Large intestine (tissue), 3 donors: ENCODE measurements around the gene CNKSR2. TPM values are rescaled to one million over a fixed set of nuclear protein-coding genes. Genes with fewer than 3 reads are reported as not detected.
"Not testable (repeated sequence)": the region's sequence is repeated elsewhere in the genome, so short reads cannot be mapped to it uniquely, and the experiment has no call there.

Source experiments
- DNase-seq, 2 donors: peaks; one replicate each; pipeline versions ENCODE4 v3.0.0 to v3.0.0-alpha.2; 2013
- H3K27ac ChIP-seq: one replicate; pipeline ENCODE4 v1.5.1; 2013; ENCODE audit warnings: low read length
- H3K27me3 ChIP-seq: 2 replicates; pipeline ENCODE4 v1.6.1; 2013; ENCODE audit warnings: low read length; ENCODE audit not compliant: control insufficient read depth, insufficient read depth
- H3K36me3 ChIP-seq: 2 replicates; pipeline ENCODE4 v1.6.1; 2013; ENCODE audit warnings: low read length; ENCODE audit not compliant: control insufficient read depth, insufficient read depth
- H3K4me1 ChIP-seq: one replicate; pipeline ENCODE4 v1.6.1; 2013; ENCODE audit warnings: low read length; ENCODE audit not compliant: control insufficient read depth, insufficient read depth
- H3K4me3 ChIP-seq: one replicate; pipeline ENCODE4 v1.5.1; 2013; ENCODE audit warnings: low read length
- H3K9me3 ChIP-seq: one replicate; pipeline ENCODE4 v1.6.1; 2013; ENCODE audit warnings: mild to moderate bottlenecking, low read depth, low read length, moderate library complexity; ENCODE audit not compliant: control insufficient read depth
- WGBS: methylation state at CpG from one replicate; pipeline ENCODE4 v1.1.5; 2013; ENCODE audit warnings: low lambda C conversion rate; ENCODE audit not compliant: insufficient coverage; 5-methylcytosine and 5-hydroxymethylcytosine counted together
- polyA plus RNA-seq: library from polyadenylated mRNA; unstranded; fragments of 120-200 nt; gene quantifications from one replicate; pipeline ENCODE4 v1.2.1, GENCODE V29; 2013

Gene CNKSR2
- polyA plus RNA-seq, 1 donor, result 1.3 TPM

GRCh38 chrX:21493226-21493830, 119.1 kb downstream of the CNKSR2 start:
- Histone ChIP-seq H3K4me1 (no peaks in the 10 kb centered on the region), H3K27ac (no peak overlapping the region), H3K4me3 (no peak overlapping the region), H3K36me3 (no peaks in the 10 kb centered on the region), H3K9me3 (no peaks in the 10 kb centered on the region), H3K27me3 (no peaks in the 10 kb centered on the region)
- no CpG with 5 or more reads among the region's 1 CpG for WGBS
- no peak for DNase-seq

DNA sequence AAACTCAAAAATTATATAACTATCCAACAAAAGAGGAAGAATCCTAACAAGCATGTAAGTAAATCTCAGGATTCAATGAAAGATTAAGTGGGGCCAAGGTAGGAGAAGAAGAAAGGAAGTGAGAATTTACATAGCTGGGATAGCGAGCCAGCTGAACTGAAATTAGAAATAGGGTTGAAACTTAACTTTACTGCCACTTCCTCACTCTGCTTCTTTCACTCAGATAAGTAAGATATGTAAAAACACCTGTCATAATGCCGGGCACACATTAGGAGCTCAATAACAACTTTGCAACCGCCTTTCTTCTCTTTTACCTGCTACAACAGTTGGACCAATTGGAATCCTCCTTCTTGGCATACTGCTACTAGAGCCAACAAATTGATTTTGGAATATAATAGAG, 129.4 kb downstream of the CNKSR2 start:
- Histone ChIP-seq H3K36me3 (no peaks in the 10 kb centered on the region), H3K27me3 (no peaks in the 10 kb centered on the region), H3K9me3 (no peaks in the 10 kb centered on the region), H3K4me3 (no peak overlapping the region), H3K4me1 (no peaks in the 10 kb centered on the region), H3K27ac (no peak overlapping the region)
- no peak for DNase-seq
- WGBS, result no CpG with 5 or more reads among the region's 3 CpGs

DNA sequence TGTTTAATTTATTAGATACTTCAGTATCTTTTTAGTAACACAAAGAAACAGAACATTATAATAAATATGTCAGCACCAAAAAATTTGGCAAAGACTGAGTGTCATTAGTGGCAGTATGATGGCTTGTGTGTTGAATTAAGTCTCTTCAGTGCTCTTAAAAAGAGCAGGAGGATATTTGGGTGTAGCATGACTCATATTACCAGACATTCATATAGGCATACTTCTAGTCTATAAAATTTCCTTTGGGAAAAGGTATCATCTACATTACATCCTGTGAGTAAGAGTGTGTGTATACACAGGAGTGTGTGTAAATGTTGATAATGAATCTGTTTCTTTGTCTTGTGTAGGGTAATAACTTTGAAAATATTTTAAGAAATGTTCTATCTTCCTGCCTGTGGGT, 135.7 kb downstream of the CNKSR2 start:
- Histone ChIP-seq H3K4me1 (no peaks in the 10 kb centered on the region), H3K9me3 (no peaks in the 10 kb centered on the region)
- DNase-seq, result no peak

DNA sequence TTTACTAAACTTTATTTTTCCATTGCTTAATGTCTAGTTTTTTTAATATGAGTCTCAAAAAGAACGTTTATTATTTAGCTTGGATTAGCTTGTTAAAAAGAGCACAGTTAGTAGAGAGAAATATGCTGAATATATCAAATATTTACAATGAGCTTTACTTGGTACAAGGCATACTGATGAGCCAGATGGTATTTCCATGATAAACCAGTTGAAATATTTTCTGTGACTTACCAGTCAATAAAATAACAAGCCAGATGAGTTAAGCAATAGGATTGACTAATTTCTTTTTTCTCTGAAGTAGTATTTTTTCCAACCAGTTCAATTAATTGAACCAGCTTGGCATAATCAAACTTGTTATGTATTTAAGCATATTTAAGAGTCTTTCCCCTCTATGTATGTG, 149.8 kb downstream of the CNKSR2 start:
- Histone ChIP-seq H3K36me3 (no peaks in the 10 kb centered on the region), H3K9me3 (no peaks in the 10 kb centered on the region), H3K27ac (no peak overlapping the region), H3K27me3 (no peaks in the 10 kb centered on the region), H3K4me1 (no peaks in the 10 kb centered on the region), H3K4me3 (no peak overlapping the region)
- DNase-seq, result no peak
- no CpG with 5 or more reads among the region's 1 CpG for WGBS

More for the DNA sequence above, 135.7 kb downstream of the CNKSR2 start:
- Histone ChIP-seq H3K27ac (no peak overlapping the region), H3K36me3 (no peaks in the 10 kb centered on the region), H3K27me3 (no peaks in the 10 kb centered on the region), H3K4me3 (no peak overlapping the region)

DNA sequence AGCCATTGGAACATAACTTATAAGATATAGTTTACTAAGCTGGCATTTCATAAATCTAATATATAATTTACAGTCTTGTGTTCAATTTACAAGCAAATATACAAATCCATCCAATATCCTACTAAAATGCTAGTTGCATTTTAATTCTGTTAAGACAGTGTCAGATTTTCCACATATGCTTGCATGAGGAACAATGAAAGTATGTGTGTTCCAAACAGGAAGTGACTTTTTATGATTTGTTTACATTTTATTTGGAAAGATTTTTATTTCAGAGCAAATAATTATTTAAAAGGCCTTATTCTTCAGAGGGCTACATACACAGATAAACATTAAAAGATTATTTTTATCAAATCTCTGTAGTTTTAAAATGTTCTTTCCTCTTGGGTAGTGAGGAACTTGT, 153.9 kb downstream of the CNKSR2 start:
- no peak for DNase-seq
- Histone ChIP-seq H3K4me1 (no peaks in the 10 kb centered on the region), H3K27ac (no peak overlapping the region), H3K27me3 (no peaks in the 10 kb centered on the region), H3K9me3 (no peaks in the 10 kb centered on the region), H3K4me3 (no peak overlapping the region), H3K36me3 (no peaks in the 10 kb centered on the region)

DNA sequence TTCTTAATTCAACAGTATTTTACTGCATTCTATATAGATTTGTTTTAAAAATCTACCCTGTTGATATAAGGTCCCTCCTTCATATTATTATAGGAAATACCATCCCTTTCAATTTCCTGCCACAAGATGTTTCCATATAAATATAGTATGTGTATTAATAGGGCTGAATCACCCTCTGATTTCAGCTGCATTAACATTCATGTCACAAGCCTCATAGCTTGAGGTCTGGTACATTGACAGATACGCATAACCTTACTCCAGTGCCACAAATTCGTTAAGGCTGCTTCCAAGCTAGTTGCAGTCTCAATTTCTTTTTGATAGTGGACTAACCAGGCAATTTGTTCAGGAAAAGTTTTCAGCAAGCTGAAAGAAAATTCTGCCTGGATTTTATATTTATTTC, 155.6 kb downstream of the CNKSR2 start:
- WGBS, result no CpG with 5 or more reads among the region's 2 CpGs
- DNase-seq, result no peak

DNA sequence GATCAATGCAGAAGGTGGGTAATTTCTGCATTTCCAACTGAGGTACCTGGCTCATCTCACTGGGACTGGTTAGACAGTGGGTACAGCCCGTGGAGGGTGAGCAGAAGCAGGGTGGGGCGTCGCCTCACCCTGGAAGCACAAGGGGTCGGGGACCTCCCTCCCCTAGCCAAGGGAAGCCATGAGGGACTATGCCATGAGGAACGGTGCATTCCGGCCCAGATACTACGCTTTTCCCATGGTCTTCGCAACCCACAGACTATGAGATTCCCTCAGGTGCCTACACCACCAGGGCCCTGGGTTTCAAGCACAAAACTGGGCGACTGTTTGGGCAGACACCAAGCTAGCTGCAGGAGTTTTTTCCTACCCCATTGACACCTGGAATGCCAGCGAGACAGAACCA, 170.4 kb downstream of the CNKSR2 start:
- H3K4me3 ChIP-seq, DNase-seq, H3K27ac ChIP-seq, H3K4me1 ChIP-seq, H3K36me3 ChIP-seq, H3K9me3 ChIP-seq, H3K27me3 ChIP-seq: not testable (repeated sequence)
- WGBS, result no CpG with 5 or more reads among the region's 10 CpGs

More for the DNA sequence above, 155.6 kb downstream of the CNKSR2 start:
- Histone ChIP-seq H3K27me3 (no peaks in the 10 kb centered on the region), H3K9me3 (no peaks in the 10 kb centered on the region), H3K36me3 (no peaks in the 10 kb centered on the region), H3K4me1 (no peaks in the 10 kb centered on the region), H3K4me3 (no peak overlapping the region), H3K27ac (no peak overlapping the region)

DNA sequence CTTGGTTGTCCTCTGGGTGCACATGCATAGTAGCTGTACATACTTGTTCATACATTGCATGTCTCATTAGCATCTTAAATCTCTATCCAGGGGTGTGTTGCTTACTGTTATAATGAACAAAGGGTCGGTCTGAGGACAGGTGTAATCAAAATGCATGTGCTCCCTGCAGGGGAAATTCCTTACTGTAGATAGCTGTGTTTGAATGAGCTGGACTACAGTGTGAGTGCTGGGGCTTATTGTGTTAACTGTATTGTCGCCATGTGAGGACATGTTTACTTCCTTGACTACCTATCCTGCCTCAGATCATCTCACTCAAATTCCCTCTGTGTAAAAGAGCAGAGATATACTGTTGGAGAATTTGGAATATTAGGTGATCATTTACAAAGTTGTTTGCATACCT, 185.2 kb downstream of the CNKSR2 start:
- no peak overlapping the region for H3K27ac ChIP-seq
- no peaks in the 10 kb centered on the region for H3K9me3 ChIP-seq
- no peaks in the 10 kb centered on the region for H3K27me3 ChIP-seq
- H3K4me3 ChIP-seq, result no peak overlapping the region
- no CpG with 5 or more reads among the region's 2 CpGs for WGBS
- no peaks in the 10 kb centered on the region for H3K4me1 ChIP-seq
- H3K36me3 ChIP-seq, result no peaks in the 10 kb centered on the region
- DNase-seq, result no peak

DNA sequence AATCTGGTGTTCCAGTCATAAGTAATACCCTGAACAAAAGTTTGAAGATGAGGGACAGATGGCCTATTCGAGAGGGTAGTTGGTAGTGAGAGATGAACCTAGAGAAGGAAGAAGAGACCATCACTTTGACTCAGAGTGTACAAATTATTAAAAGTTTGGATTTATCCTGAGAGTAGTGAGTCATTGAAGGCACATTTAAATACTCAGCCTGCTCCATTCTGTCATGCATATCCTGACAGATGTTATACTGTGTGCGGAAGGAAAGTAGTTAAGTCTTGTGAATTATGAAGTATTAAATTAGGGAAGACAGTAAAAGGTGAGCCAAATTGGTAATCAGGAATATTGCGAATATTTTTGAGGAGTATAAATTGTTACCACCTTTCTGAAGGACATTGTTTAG, 190.8 kb downstream of the CNKSR2 start:
- Histone ChIP-seq H3K9me3 (no peaks in the 10 kb centered on the region), H3K27ac (no peak overlapping the region), H3K4me3 (no peak overlapping the region), H3K4me1 (no peaks in the 10 kb centered on the region), H3K27me3 (no peaks in the 10 kb centered on the region), H3K36me3 (no peaks in the 10 kb centered on the region)
- whole genome bisulfite sequencing, result no CpG with 5 or more reads among the region's 3 CpGs
- no peak for DNase-seq

- no peaks in the 10 kb centered on the region for H3K36me3 ChIP-seq
- no CpG with 5 or more reads among the region's 1 CpG for WGBS
- no peaks in the 10 kb centered on the region for H3K27me3 ChIP-seq
- H3K4me1 ChIP-seq, result no peaks in the 10 kb centered on the region
- no peak overlapping the region for H3K4me3 ChIP-seq
- DNase-seq, result no peak
- H3K9me3 ChIP-seq, result no peaks in the 10 kb centered on the region
- no peak overlapping the region for H3K27ac ChIP-seq
Measured at GRCh38 chrX:21574793-21575192, 200.6 kb downstream of the CNKSR2 start.

DNA sequence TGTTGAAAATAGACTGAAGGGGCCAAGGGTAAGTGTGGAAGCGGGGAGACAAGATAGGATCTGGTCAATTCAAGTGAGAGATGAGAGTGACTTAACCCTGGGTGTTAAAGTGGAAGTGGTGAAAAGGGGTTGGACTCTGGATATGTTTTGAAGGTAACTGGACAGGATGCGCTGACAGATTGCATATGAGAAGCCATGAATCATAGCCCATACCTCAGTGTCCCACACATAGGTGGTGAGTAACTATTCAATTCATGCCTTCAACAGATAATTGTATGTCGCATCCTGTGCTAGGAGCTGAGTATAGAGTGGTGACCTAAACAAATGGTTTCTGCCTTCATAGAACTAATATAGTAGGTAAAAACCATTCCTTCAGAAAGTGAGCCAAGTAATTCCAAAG, 207.3 kb downstream of the CNKSR2 start:
- Histone ChIP-seq H3K27ac (no peak overlapping the region), H3K4me1 (no peaks in the 10 kb centered on the region), H3K4me3 (no peak overlapping the region), H3K9me3 (no peaks in the 10 kb centered on the region), H3K27me3 (no peaks in the 10 kb centered on the region), H3K36me3 (no peaks in the 10 kb centered on the region)
- no peak for DNase-seq
- no CpG with 5 or more reads among the region's 3 CpGs for WGBS
